ENCODE results near the gene DPYSL4.

GRCh38 chr10:132232981-132233380 is 46.2 kb downstream of the DPYSL4 start:
- TF ChIP-seq CTCF (IDR thresholded peaks at IDR 0.05) = no peak
- TF ChIP-seq POLR2A (IDR thresholded peaks at IDR 0.05) = no peak

Measured in right lobe of liver (tissue), 4 donors.